CD4-positive, alpha-beta T cell (primary cell): ENCODE data around the gene PGBD1. TPM values are rescaled to one million over a fixed set of nuclear protein-coding genes. Genes with fewer than 3 reads are reported as not detected.

Experiments
- total RNA-seq, 174 experiments: library from RNA in 2 of 174; stranded (reverse) in 2 of 174; gene quantifications; one replicate each; pipeline ENCODE4 v1.2.3 and lab custom pipeline; 2021 to 2026

PGBD1 gene
- total RNA-seq, 2 experiments from 2014 or later: 1.3 to 1.4 TPM

Other genes with a start within 250 kb of the PGBD1 start
- gene ZNF165, start 201.0 kb upstream of the PGBD1 start, total RNA-seq: 1 to 10 TPM; 5.1 to 5.5 TPM
- gene ZSCAN16, start 157.0 kb upstream of the PGBD1 start, total RNA-seq: 1 to 10 TPM; 7.3 to 7.4 TPM
- gene ZKSCAN8, start 139.7 kb upstream of the PGBD1 start, total RNA-seq: 10 to 100 TPM; 23.2 to 25.1 TPM
- under 1 TPM; 0.85 to 0.89 TPM for gene ZSCAN9, start 56.3 kb upstream of the PGBD1 start, total RNA-seq
- 1 to 10 TPM in 1 of 2 experiments, under 1 TPM in 1; 0.84 to 1.6 TPM for gene ZKSCAN4, start 29.3 kb upstream of the PGBD1 start, total RNA-seq
- not detected for gene NKAPL, start 22.3 kb upstream of the PGBD1 start, total RNA-seq
- 1 to 10 TPM; 6.2 to 8.0 TPM for gene ZSCAN26, start 14.4 kb upstream of the PGBD1 start, total RNA-seq
- 1 to 10 TPM in 1 of 2 experiments, under 1 TPM in 1; 0.88 to 1.1 TPM for gene ZSCAN31, start 54.6 kb downstream of the PGBD1 start, total RNA-seq
- under 1 TPM; 0.88 to 0.89 TPM for gene ZKSCAN3, start 68.4 kb downstream of the PGBD1 start, total RNA-seq
- 1 to 10 TPM; 2.0 to 2.3 TPM for gene ZSCAN12, start 118.2 kb downstream of the PGBD1 start, total RNA-seq
- gene ZSCAN23, start 161.9 kb downstream of the PGBD1 start, total RNA-seq: under 1 TPM; 0.19 to 0.78 TPM
- gene GPX6, start 234.2 kb downstream of the PGBD1 start, total RNA-seq: not detected
- not detected for gene GPX5, start 244.3 kb downstream of the PGBD1 start, total RNA-seq